NCI-H524 treated with DMSO at 0.1 percent for 48 hours (cell line): ENCODE results near the gene PLEKHG2.

ENCODE experiments used
- DNase-seq: peaks from one replicate; lab custom pipeline; 2025; lab: John Stamatoyannopoulos, UW

PLEKHG2 gene

DNA sequence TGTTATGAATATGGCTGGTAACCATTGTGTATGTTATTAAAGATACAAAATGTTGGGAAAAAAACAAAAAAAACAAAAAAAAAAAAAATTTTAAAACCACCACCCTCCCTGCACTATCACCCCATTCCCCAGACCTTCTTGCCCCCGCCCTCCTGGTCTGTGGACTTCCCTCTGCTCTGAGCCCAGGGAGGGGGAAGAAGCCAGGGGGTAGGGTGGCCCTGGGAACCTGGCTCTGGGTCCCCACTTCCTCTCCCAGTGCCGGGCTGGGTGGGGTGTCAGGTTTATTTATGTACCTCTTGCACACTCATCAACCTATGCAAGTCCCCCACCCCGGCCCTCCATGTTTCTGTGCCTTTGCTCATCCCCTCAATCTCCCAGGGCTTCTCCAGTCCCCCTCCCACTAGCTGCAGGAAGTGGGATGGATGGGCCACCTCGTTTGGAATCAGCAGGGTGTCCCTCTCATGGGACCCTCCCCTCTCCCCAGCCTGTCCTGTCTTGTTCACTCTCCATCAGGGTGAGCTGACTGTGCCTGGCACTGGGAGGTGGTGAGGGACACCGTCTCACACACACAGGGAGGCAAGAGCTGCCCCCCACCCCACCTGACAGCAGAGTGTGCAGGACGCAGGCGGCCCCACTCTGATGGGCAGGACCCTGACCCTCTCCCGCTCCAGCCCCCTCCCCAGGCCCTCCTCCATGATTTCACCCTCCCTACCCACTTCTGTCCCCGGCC, 27.5 kb upstream of the PLEKHG2 start:
- no peak for DNase-seq

DNA sequence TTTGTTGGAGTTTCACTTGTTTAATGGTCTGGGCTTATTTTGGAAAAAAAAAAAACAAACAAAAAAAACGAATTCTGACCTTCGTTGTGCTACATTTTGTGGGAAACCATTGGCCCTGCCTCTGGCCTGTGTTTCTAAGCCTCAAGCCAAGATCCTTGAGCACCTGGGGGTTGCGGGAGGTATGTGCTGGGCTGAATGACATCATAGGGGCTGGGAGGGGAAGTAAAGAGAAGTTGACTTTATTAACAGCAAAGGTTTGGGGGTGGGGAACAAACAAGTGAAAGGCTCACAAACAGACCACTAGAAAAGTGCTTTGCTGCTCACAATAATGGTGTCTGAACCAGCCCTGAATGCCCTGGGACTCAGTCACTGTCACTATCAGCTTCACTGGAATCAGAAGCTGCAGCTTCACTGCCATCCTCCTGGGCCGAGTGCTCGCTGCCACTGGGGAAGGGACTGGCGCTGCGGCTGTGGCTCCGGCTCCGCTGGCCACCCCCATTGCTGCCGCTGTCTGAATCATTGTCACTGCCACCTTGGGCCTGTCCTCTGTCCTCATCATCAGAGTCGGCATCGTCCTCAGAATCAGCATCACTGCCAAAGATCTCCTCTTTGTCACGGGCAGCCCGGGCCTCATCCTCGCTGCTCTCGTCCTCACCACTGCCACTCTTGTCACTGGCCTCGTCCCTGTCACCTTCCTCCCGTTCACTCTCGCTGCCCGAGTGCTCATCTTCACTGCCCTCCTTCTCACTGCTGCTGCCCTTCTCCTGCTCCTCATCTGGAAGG, 26.6 kb upstream of the PLEKHG2 start:
- no peak for DNase-seq

DNA sequence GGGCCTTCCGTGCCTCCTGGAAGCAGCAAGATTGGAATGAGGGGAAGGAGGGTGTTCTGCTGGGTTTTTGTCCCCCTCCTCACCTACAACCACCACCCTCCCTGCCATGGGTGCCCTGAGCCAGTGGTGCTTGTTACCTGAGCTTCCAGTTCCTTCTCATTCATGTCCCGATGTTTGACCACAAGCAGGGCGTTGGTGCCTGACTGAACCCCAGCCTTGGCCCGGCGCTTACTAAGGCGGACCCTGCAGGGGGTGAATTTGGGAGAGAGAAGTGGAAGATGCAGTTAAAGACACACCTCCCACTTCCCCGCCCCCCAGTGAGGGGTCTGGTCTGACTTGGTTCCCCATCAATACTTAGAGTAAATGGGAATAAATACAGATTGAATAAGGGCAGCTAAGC, 25.9 kb upstream of the PLEKHG2 start:
- no peak for DNase-seq

DNA sequence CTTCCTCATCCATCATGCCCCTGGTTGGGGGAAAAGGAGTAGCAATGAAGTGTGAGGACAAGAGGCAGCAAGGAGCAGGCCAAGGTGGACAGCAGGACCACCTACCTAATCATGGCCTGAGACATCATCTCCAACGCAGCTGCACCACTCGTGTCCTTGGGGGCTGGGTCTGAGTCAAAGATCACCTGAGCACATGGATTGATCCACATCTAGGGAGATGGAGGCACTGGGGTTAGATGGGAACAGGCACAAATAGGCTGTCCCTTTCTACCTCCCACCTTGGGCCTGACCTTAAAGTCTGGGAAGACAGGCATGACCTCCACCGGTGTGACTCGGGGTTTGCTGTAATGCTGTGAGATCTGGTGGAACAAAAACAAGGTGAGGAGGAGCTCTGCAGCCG, 23.8 kb upstream of the PLEKHG2 start:
- no peak for DNase-seq

DNA sequence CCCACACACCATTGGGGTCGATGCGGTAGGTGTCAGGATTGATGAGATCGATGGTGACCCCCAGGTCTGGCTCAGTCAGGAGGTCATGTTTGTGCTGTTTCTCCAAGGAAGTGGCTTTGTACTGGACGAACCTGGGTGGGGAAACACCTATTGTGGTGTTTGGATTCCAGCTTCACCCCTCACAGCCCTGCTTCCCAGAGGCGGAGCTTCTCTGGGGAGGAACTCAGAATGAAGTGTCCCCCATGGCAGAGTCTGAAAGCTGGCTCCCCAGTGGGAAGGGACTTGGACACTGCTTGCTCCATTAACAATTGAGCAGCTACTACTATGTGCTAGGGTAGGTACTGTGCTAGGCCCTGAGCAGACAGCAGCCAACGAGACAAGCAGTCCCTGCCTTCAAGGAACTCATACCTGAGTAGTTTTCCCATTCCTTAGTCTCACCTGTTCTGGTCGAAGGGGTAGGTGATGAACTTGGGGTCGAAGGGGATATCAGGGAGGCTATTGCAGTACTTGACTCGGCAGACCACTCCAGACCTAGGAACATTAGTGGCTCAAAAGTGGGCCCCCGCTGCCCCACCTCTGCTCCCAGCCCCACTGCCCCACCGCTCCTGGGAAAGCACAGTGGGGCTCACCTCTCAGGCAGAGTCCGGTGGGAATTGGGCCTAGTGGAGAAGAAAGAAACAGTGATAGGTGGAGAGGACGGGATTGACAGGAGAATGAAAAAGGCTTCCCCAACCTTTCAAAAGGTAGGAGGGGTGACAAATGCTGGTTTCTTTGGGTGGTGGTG, 22.6 kb upstream of the PLEKHG2 start:
- DNase-seq, result no peak

DNA sequence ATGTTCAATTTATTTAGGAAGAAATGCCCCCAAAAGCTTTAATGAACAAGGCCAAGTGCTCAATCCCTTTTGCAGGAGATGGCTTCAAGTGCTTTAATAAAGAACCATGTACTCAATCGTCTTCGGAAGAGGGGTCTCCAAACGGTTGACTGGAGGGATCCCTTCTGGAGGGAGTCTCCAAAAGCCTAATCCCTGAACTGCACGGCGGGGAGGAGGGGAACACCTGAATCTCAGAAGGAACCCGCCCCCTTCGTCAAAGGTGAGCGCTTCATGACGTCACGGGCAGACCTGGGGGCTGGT, 22.1 kb upstream of the PLEKHG2 start:
- DNase-seq, result no peak

DNA sequence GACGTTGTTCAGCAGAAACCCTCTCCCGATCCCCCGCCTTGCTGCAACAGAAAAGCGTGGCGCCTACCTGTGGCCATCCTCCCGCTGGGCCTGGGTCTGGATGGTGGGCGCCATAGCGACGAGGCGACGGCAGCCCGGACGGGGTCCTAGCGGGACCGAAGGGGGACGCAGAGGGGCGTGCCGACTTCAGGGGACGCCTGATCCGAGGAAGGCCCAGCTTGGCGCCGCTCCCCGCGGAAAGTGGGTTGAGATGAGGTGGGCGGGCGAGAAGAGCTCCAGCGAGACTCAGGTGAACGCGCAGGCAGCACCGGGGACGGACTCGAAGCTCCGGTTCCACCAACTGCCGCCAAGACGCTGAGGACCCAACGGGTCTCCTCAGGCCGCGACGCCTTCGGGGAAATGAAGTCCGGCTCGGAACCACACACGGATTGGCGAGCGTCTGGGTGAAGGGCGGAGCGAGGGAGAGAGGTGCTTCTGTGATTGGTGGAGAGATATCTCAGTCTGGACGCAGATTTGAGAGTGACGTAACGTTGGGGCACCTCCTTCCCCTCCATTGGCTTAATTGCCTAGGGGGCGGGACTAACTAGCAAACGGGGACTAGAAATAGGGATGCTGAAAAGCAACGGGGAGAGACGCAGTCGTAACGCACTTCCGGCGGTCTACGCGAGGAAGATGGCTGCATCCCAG, 21.6 kb upstream of the PLEKHG2 start, which contains the start of the genes MED29 and PAF1:
Gene MED29 (plus strand): TSS at position 628 of the 687 bp plus-strand sequence. CDS start 45 bp downstream, at position 673.
Gene PAF1 (minus strand): TSS at position 356 of the 687 bp plus-strand sequence. CDS start 242 bp downstream, at position 114.
- peak; percentile 100 for DNase-seq

DNA sequence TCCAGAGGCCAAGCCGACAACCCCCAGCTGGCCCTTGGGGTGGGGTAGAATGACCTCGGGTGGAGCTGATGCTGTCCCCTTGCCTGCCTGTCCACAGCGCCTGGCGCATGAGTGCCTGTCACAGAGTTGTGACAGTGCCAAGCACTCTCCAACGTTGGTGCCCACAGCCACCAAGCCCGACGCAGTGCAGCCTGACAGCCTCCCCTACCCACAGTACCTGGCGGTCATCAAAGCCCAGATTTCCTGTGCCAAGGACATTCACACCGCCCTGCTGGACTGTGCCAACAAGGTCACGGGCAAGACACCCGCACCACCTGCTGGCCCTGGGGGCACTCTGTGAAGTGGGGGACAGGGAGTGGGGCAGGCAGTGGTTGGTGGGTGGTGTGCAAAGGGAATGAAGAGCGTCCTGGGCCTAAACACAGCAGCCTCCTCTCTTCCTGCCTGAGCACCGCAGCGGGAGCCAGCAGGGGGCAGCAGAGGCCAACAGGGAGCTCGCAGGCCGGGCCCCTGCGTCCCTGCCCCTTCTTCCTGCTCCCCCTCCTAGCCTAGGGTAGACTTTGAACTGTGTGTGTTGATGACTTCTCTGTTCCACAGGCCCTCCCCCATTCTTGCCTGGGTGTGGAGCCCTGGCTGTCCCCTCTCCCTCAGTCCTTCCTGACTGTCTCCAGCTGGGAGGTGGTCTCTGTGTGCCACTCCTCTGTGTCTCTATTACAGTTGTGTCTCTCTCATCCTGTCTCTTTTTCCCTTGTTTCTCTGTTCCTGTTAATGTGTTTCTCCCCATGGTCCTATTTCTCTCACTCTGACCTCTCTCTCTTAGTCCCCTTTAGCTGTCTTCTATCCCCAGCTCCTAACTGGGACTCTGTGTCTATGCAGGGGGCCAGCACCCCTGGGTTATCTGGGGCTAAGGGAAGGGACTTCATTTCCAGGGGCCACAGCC, 14.8 kb upstream of the PLEKHG2 start:
- DNase-seq, result no peak

DNA sequence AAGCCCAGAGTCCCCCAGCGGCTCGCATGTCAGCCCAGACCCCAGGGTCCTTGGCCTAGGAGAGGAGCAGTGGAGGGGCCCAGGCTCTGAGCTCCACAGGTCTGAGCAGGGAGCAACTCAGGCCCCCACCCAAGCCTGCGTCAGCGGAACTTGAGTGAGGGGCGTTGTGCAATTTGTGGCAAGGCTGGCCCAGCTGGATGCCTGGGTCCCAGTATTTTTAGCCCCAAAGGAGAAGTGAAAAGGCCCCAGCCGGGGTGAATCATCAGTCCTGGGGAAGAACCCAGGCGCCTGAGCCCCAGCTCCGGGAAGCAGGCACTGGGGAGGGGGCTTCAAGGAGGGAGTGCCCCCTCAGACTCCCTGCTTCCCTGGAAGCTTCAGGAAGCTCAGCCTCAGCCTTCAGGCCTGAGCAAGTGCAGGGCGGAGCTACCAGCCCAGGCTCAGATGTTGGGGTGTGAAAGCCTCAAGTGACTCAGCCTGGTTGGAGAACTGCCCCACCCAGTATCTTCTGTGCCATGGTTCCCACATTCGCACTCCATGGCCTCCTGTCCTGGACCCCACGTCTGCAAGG, 14.1 kb upstream of the PLEKHG2 start:
- DNase-seq, result no peak

DNA sequence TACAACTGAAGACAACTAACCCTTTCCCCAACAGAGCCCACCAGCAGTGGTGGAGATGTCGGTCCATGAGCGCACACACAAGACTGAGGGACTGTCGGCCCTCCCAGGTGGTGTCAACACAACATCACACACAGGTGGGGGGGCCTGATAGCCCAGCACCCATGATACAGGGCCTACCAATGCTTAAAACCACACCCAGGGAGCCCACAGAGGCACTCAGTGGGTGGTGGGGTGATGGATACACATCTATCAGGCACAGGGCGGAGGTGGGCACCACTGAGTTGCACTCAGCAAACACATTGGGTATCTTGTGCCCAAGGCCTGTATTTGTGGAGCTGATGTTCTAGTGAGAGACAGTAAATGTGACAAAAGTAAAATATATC, 12.8 kb upstream of the PLEKHG2 start:
- DNase-seq, result no peak

DNA sequence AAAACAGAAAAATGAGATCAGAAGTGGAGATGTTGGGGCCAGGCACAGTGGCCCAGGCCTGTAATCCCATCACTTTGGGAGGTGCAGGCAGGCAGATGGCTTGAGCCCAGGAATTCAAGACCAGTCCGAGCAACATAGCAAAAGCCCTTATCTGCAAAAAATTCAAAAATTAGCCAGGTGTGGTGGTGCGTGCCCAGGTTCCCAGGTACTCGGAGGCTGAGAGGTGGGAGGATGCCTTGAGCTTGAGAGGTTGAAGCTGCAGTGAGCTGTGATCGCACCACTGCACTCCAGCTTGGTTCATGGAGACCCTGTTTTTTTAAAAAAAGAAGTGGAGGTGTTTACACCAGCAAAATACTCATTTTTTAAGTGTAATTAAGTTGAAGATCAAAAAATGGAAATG, 12.4 kb upstream of the PLEKHG2 start:
- no peak for DNase-seq

DNA sequence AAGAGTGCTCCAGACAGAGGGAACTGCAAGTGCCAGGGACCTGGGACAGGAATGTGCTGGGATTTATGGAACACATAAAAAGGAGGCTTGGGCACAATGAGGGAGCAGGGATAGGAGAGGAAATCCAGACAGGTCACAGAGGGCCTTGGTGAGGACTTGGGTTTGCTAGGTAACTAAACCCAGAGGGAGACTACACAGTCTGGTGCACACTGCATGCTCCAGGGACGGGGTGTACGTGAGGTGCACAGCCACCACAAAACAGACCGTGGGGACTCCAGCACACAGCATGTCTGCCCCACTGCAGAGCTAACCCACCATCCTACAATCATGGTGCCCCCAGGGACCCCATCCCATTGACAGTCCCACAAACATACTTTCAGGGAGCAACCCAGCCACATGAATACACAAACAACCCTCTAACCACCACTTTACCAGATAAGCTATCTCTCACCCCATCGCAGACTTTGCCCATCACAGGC, 11.4 kb upstream of the PLEKHG2 start:
- no peak for DNase-seq

DNA sequence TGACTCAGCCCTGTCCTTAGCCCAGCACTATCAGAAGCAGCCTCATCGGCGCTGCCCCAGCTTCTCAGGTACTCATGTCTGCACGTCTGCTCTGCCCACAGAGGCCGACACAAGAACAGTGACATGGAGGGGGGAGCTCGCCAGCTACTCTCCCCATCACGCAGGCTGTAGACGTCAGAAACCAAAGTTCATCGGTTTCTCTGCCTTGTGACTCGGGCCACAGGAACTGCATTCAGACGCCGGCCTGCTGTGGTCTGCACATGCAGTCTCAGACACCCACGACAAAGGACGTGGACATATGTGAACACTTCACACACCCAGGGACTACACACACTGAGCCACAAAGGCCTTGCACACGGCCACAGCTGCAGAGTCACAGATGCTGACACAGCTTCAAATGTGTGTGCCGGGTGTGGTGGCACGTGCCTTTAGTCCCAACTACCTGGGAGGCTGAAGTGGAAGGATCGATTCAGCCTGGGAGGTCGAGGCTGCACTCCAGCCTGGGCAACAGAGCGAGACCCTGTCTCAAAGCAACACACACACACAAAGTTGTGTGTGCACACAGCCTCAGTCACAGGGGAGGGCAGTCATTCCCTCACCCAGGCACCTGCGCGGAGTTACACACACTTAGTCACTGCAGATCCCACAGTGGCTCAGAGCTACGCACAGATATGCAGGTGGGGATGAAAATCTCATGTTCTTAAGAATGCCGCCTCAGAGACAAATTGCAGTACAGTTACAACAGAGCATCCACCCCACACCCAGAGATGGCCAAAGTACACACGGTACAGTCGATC, 10.7 kb upstream of the PLEKHG2 start:
- DNase-seq, result no peak

DNA sequence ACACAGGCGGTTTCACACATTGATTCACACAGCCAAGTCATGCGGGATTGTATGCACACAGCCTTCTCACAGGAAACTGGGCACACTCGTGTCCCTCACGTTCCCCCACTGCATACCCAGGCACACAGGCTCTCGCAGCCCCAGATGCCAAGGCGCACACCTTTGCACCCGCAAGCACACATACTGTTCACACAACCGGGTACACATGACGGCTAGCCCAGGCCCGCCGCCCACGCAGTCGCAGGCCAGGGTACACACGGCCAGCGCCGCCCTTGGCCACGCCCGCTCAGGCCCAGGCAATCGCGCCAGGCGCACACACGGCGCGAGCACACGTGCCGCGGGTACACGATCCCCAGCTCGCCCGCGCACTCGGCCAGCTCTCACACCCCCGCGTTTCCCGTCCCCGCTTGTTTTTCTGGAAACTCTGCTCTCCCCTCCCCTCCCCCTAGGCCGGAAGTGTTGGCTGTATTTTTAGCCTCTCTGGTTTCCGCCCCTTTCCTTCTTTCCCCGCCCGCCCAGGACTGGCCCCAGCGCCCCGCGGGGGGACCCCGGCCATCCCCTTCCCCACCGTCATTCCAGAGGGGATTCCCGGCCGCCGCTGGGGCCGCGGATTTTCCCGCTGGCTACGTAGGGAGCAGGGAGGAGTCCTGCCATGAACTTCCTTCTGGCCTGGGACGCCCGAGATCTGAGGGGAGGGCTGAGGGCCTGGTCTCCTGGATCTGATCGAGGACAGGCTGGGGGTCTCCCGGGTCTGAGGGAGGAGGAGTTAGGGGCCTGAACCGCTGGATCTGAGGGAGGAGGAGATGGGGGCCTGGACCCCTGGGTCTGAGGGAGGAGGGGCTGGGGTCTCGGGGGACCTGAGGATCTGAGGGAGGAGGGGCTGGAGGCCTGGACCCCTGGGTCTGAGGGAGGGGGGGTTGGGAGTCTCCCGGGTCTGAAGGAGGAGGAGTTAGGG, 9.8 kb upstream of the PLEKHG2 start:
- DNase-seq, result no peak

DNA sequence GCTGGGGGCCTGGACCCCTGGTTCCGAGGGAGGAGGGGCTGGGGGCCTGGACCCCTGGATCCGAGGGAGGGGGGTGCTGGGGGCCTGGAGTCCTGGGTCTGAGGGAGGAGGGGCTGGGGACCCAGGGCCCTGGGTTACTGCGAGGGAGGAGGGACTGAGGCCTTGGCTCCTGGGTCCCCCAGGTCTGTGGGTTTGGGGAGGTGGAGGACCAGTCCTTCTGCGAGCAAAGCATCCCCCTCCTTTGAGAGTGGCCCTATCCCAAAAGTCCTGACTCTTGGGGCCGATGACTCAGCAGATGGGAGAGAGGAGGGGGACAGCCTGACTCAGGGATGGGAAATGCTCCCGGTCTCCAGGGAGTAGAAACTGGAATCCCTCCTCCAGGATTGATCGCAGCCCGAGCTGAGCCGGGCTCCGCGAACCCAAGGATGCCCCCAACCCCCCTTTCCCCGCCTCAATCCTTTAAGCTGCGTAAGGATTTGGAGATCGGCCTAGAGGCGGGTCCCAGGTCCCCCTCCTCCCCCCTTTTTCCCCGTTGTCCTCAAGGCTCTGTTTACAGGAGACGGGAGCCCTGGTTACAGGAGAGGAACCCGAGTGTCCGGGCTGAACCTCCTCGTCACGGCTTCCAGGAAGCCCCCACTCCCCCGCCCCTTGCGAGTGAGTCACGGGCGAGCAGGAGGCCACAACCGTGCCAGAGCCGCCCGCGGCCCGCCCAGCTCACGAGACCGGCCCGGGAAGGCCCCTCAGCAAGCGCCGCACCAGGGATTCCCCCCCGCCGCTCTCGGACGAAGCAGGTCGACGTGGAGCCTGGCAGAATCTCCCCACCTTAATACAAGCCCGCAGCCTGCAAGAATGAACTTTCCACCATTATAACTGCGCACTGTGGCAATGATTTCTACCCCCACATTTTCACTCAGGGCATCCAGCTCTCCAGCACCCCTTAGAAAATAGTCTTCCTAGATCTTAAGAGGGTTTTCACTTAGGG, 8.8 kb upstream of the PLEKHG2 start:
- peak; percentile 61 for DNase-seq

DNA sequence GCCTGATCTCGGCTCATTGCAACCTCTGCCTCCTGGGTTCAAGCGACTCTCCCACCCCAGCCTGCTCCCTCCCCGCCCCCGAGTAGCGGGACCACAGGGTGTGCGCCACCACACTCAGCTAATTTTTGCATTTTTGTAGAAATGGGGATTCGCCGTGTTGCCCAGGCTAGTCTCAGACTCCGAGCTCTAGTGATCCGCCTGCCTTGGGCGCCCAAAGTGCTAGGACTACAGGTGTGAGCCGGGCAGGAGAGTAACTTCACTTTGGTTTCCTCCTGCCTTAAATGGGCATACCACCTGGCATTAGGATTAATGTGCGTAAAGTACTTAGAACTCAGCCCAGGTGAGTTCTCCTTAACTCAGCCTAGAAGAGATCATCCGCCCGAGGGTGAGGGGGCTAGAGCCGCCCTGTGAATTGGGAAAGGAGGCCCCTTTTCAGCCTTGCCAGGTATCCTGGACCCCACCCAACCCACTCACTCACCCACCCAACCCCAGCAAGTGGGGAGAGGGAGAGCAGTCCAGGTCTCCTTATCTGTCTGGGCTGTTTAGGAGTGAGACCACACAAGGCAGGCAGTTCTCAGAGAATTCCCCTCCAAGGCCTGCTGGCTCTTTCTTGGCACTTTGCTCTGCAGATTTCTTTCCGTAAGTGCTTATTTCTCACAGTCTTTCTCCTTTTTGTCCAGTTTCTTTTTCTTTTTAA, 7.1 kb upstream of the PLEKHG2 start:
- no peak for DNase-seq
